Aorta (tissue), 5 donors: ENCODE measurements around the gene SOX14. TPM values are rescaled to one million over a fixed set of nuclear protein-coding genes. Genes with fewer than 3 reads are reported as not detected.

Source experiments
- ATAC-seq: fragments of 200-7000 bp; cut with Tn5 transposase; one replicate; pipeline ENCODE4 v1.9.1; 2022; ENCODE audit warnings: moderate library complexity; ENCODE audit not compliant: low FRiP score
- DNase-seq, 2 donors: peaks; one replicate each; pipeline ENCODE4 v3.0.0-alpha.2; 2020
- H3K27ac ChIP-seq, 2 donors: one replicate each; pipeline ENCODE4 v1.5.1; 2013; ENCODE audit warnings: low read length in 2 of 2, mild to moderate bottlenecking in 2 of 2, moderate library complexity in 2 of 2, control low read depth in 1 of 2, inconsistent platforms in 1 of 2, low read depth in 1 of 2
- H3K27me3 ChIP-seq, 2 donors: one replicate each; pipeline ENCODE4 v1.6.1; 2013; ENCODE audit warnings: control low read depth in 1 of 2, low read length in 1 of 2, mild to moderate bottlenecking in 1 of 2, moderate library complexity in 1 of 2; ENCODE audit not compliant: insufficient read depth in 2 of 2, control insufficient read depth in 1 of 2
- H3K36me3 ChIP-seq, 2 donors: one replicate each; pipeline ENCODE4 v1.6.1; 2013; ENCODE audit warnings: control low read depth in 1 of 2, low read length in 1 of 2, mild to moderate bottlenecking in 1 of 2; ENCODE audit not compliant: insufficient read depth in 2 of 2, control insufficient read depth in 1 of 2
- H3K4me1 ChIP-seq, 2 donors: one replicate each; pipeline ENCODE4 v1.6.1; 2013; ENCODE audit warnings: low read length in 2 of 2, control low read depth in 1 of 2, mild to moderate bottlenecking in 1 of 2, moderate library complexity in 1 of 2; ENCODE audit not compliant: insufficient read depth in 2 of 2, control insufficient read depth in 1 of 2
- H3K4me3 ChIP-seq, 2 donors: one replicate each; pipeline ENCODE4 v1.5.1; 2013; ENCODE audit warnings: low read length in 2 of 2, control low read depth in 1 of 2, mild to moderate bottlenecking in 1 of 2
- H3K9me3 ChIP-seq: one replicate; pipeline ENCODE4 v1.6.1; 2013; ENCODE audit warnings: mild to moderate bottlenecking, low read length; ENCODE audit not compliant: control insufficient read depth
- WGBS, 2 donors: extraction: QIAGEN DNeasy Blood & Tissue Kit; methylation state at CpG; one replicate each; pipeline ENCODE4 v1.1.7; 2013; 5-methylcytosine and 5-hydroxymethylcytosine counted together
- intact Hi-C, 2 donors: fragments of 100-400 bp; cut with DNase I; formaldehyde crosslinking; loops; one replicate each; pipeline versions ENCODE4 v1.14.2 to v1.15.0; 2022
- polyA plus RNA-seq, 2 donors: library from polyadenylated mRNA; stranded (reverse); fragments of 200-250 nt; gene quantifications; one replicate each; pipeline ENCODE4 v1.2.3, GENCODE V29; 2013
- total RNA-seq, 2 donors: library from RNA; stranded (reverse); fragmentation: NEBNext Ultra II Directional; extraction: Animal tissue kit (Norgen Biotek cat#: 25700); gene quantifications; one replicate each; pipeline ENCODE4 v1.2.1, GENCODE V29; 2021
- donor health status: healthy with polysubstance abuse.
- donor health status: Bipolar disorder and iron deficiency.
- donor health status: DM: no; HTN: no; CAD: no.
- donor health status: DM: no; HTN: no; CAD: no.
- donor health status: DM: yes; HTN: yes; CAD: no.

Gene SOX14
- total and polyA plus RNA-seq, 4 donors = not detected

DNA sequence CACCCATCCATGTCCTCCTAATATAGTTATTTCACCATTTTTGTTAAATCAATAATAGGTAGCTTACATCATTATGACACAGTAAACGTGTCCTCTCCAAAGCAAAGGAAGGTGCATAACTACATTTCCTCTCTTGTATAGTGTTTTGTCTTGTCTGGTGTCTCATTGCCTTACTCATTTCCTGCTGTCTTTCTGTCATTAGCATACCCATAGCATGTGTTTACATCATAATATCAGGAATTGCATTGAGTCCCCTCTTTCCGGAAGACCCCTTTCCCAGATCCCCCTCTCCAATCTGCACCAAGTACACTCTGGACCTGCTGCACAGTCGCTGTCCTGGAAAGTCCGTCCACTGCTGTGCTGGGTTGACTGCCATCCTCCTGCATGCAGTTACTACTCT lies 47.9 kb downstream of the SOX14 start:
- WGBS, 2 donors = 27 to 29% methylated on average over 4 of the region's 4 CpGs
- ATAC-seq = no peak
- Histone ChIP-seq H3K36me3 (no peaks in the 10 kb centered on the region), H3K27ac (no peak overlapping the region), H3K27me3 (peaks cover 0 to 5% of the 10 kb centered on the region in 2 donors), H3K9me3 (no peaks in the 10 kb centered on the region), H3K4me3 (no peak overlapping the region), H3K4me1 (no peaks in the 10 kb centered on the region)
- intact Hi-C loops = no loop called here
- DNase-seq = no peak

DNA sequence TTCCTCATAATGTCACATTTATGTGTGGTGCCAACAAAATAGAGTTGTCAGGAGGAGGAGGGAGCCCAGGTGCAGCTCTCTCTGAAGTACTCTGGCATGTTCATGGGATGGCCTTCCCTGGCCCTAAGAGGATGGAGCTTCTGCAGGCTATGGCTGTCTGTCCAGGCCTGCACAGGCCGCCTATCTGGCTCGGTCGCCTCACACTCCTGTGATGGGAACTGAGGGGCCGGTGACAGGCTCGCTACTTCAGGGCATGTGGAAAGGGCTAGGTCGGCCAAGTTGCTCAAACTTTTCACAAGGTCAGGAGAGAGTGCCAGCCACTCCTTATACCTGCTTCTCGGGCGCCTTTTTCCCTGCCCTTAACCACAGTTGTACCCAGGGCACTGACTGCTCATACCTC lies 51.1 kb downstream of the SOX14 start:
- Histone ChIP-seq H3K9me3 (no peaks in the 10 kb centered on the region), H3K27ac (no peak overlapping the region), H3K4me3 (no peak overlapping the region), H3K36me3 (no peaks in the 10 kb centered on the region), H3K4me1 (no peaks in the 10 kb centered on the region), H3K27me3 (peaks cover 0 to 1% of the 10 kb centered on the region in 2 donors)
- DNase-seq (no peak), ATAC-seq (no peak)
- intact Hi-C loops = no loop called here
- 88 to 90% methylated on average over 8 of the region's 8 CpGs for WGBS, 2 donors

Other genes starting within 250 kb of the SOX14 start
- not detected for gene CLDN18, start 245.8 kb downstream of the SOX14 start, total RNA-seq
- gene CLDN18, start 245.8 kb downstream of the SOX14 start, polyA plus RNA-seq = under 1 TPM; 0.20 to 0.50 TPM